ENCODE results near the gene CDH19.

DNA sequence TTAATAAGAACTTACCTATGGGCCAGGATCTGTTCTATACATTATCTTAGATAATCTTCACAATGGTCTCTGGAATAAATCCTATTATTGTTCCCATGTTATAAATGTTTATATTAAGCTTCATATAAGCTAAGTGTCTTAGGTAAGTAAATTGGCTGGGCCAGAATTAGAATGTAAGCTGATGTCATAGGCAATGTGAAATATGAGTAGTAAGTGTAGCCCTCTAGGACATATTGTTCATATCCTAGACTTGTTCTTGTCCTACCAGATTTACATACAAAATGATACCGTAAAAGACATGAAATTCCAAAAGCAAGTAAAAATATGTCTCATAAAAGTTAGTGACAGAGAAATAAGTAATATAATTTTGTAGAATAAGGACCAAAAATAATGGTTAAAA is 89.9 kb downstream of the CDH19 start:
- TF ChIP-seq POLR2A (IDR thresholded peaks at IDR 0.05) (no peak), CTCF (IDR thresholded peaks at IDR 0.05) (no peak)

Data from uterus (tissue), 2 donors.